ENCODE measurements around the gene SSBP4. TPM values are rescaled to one million over a fixed set of nuclear protein-coding genes. Genes with fewer than 3 reads are reported as not detected.

The SSBP4 gene
- total RNA-seq, 1 donor from 2014 or later = 99.0 TPM

DNA sequence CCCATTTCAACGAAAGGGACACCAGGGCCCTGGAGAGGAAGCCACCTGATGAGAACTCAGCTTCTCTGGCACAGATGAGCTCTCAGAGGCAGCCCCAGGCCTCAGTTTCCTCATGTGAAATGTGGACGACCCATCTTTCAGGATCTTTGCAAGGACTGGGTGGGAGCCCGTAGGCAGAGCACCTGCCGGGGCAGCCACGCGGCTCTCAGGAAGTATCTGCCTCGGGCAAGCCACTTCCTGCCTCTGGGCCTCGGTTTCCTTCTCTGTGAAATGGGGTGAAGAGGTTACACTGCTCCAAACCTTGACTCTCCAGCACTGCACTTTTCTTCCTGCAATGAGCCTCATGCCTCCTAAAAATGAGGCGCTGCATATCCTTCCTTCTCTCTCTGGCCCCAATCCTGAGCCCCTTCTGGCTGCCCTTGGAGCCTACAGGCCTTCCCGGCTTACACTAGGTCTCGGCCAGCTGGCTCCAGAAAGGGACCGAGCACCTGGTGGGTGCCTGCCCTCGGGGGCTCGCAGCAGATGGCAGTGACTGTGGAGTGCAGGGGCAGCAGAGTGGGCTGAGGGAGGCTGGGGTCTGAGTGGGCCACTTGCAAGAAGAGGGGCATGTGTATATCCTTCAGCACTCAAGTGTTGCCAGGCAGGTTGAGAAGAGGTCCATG is 3.5 kb downstream of the SSBP4 start:
- no peaks in the 10 kb centered on the region for H3K9me3 Mint-ChIP-seq
- TF ChIP-seq, protein P1, sequence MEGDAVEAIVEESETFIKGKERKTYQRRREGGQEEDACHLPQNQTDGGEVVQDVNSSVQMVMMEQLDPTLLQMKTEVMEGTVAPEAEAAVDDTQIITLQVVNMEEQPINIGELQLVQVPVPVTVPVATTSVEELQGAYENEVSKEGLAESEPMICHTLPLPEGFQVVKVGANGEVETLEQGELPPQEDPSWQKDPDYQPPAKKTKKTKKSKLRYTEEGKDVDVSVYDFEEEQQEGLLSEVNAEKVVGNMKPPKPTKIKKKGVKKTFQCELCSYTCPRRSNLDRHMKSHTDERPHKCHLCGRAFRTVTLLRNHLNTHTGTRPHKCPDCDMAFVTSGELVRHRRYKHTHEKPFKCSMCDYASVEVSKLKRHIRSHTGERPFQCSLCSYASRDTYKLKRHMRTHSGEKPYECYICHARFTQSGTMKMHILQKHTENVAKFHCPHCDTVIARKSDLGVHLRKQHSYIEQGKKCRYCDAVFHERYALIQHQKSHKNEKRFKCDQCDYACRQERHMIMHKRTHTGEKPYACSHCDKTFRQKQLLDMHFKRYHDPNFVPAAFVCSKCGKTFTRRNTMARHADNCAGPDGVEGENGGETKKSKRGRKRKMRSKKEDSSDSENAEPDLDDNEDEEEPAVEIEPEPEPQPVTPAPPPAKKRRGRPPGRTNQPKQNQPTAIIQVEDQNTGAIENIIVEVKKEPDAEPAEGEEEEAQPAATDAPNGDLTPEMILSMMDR (conservative IDR thresholded peaks at IDR 0.05) = no peak
- no peaks in the 10 kb centered on the region for H3K36me3 Mint-ChIP-seq
- H3K4me3 Mint-ChIP-seq = peak overlapping the region; percentile 68
- DNase-seq (ENCODE audit: extremely low spot score, unreplicated experiment) = no peak
- H3K27ac Mint-ChIP-seq = peak overlapping the region; percentile 89
- H3K4me1 Mint-ChIP-seq (ENCODE audit: unreplicated experiment) = peaks cover 39% of the 10 kb centered on the region
- H3K27me3 Mint-ChIP-seq = no peaks in the 10 kb centered on the region

DNA sequence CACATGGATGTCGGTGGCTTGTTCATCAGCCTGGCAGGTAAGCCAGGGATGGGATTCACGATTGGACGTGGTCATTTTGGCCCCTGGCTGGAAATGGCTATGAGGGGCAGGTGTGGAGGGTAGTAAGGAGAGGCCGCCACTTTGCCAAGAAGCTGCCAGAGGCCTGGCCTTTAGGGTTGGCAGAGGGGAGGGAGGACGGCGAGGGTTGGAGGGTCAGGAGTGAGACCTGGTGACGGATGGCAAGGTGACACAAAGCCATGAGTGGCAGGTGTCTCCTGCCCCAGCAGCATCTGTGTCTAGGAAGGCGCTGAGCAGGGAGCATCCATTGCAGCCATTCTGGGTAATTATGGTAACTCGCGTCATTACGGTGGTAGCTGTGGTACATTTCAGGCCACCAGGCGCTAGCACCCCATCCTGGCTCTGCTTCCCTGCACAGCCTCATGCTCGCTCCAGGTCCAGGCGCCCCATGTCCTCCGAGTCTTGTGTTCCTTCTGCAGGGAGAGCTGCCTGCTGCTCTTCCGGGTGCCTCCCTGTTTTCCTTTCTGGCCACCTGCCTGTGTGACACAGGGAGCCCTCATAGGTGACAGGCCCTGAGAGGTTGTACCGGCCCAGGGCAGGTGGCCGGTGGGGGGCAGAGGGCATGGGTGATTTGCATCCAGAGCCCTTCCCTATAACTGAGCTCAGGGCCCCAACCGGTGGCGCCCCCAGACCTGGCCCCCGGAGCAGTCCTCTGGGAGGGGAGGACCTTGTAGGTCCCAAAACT is 4.2 kb downstream of the SSBP4 start:
- DNase-seq (ENCODE audit: extremely low spot score, unreplicated experiment) = no peak
- Mint-ChIP-seq H3K27ac (peak overlapping the region; percentile 89), H3K4me3 (peak overlapping the region; percentile 68), H3K36me3 (no peaks in the 10 kb centered on the region), H3K4me1 (ENCODE audit: unreplicated experiment) (peaks cover 36% of the 10 kb centered on the region), H3K9me3 (no peaks in the 10 kb centered on the region), H3K27me3 (no peaks in the 10 kb centered on the region)
- TF ChIP-seq, protein P1 (conservative IDR thresholded peaks at IDR 0.05) = no peak

DNA sequence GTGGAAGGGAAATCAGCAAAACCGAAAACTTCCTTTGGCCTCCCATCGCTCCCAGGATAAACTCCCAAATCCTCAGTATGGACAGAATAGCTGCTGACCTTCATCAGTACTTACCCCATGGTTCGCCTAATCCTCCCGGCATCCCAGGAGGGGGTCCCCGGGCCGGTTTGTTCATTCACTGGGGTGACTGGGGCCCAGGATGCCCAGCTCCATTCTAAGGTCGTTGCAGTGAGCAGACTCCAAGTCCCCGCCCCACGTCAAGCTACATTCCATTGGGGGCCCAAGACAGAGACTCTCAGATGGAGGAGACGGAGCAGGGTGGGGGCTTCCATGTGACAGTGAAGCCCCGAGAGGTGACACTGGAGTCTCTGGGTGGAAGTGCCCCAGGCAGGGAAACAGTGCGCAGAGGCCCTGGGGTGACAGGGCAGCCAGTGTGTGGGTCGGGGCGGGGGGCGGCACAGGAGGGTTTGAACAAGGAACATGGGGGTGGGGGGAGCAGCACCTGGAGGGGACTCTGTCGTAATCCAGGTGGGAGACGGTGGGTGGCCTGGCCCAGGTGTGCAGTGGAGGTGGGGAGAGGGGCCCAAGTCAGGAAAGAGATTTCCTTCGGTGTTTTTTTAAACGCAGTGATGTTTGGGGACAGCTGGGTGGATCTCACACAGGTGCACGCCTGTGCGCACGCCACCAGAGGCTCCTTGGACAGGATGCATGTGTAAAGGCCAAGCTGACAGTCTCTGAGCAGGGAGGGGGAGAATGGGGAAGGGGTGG is 5.1 kb downstream of the SSBP4 start:
- Mint-ChIP-seq H3K36me3 (no peaks in the 10 kb centered on the region), H3K4me3 (peak overlapping the region; percentile 56), H3K27ac (peak overlapping the region; percentile 70), H3K9me3 (no peaks in the 10 kb centered on the region), H3K4me1 (ENCODE audit: unreplicated experiment) (peaks cover 36% of the 10 kb centered on the region), H3K27me3 (no peaks in the 10 kb centered on the region)
- no peak for DNase-seq (ENCODE audit: extremely low spot score, unreplicated experiment)
- TF ChIP-seq, protein P1 (conservative IDR thresholded peaks at IDR 0.05) = no peak

DNA sequence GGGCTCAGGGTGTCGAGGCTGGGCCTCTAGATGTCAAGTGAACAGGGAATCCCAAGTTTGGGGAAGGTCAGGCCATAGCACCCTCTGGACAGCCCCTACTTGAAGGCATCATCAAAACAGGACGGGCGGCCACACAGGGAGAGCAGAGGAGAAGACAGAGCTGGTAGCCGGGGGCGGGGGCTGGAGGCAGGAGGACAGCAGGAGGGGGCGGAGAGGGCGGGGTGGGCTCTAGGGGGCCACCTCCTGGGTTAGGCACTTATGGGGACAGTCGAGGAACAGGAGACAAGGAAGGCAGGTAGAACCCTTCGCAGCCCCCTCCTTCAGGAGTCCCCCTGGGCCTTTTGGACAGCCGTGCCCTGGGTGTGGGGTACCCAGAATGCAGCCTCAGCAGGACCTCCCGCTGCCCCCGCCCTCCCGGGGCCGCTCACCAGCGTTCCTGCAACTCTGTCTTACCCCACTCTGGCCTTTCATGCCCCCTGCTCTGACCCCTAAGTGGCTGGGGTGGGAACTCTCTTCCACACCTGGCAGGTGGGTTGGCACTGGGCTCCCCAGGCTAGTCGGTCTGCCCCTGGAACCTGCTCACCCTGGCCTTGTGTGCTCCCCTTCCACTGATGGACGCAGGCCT is 5.8 kb downstream of the SSBP4 start:
- Mint-ChIP-seq H3K9me3 (no peaks in the 10 kb centered on the region), H3K4me1 (ENCODE audit: unreplicated experiment) (peaks cover 36% of the 10 kb centered on the region), H3K36me3 (no peaks in the 10 kb centered on the region), H3K4me3 (peak overlapping the region; percentile 28), H3K27me3 (no peaks in the 10 kb centered on the region), H3K27ac (no peak overlapping the region)
- TF ChIP-seq, protein P1 (conservative IDR thresholded peaks at IDR 0.05) = no peak
- no peak for DNase-seq (ENCODE audit: extremely low spot score, unreplicated experiment)

Measured in type B pancreatic cell (in vitro differentiated cells).